Endothelial cell of umbilical vein (primary cell): Measurements from ENCODE around the gene LMO4. TPM values are rescaled to one million over a fixed set of nuclear protein-coding genes. Genes with fewer than 3 reads are reported as not detected.

Experiments used
- BruUV-seq: library from RNA; stranded (reverse); fragments of 400-500 nt; replicated peaks from 2 replicates; lab custom pipeline; 2021; lab: Mats Ljungman, UMichigan
- CTCF ChIA-PET: fragments of 300-600, 350-600 bp; sonication (Branson Sonifier 250); formaldehyde crosslinking; loops from one replicate; lab custom pipeline; 2021; ENCODE audit warnings: antibody characterized with exemption, inconsistent platforms; lab: Charles Lee
- POLR2A ChIA-PET: fragments of 300-600, 350-600 bp; sonication (Branson Sonifier 250); formaldehyde crosslinking; loops from one replicate; lab custom pipeline; 2021; ENCODE audit warnings: antibody characterized with exemption, inconsistent platforms; lab: Charles Lee
- DNase-seq: peaks from one replicate; pipeline ENCODE4 v3.0.0-alpha.2; 2011; ENCODE audit warnings: low read depth, low spot score
- FAIRE-seq: peaks from 2 replicates; lab custom pipeline; 2011; peaks lifted over from hg19 to GRCh38; lab: Jason Lieb, UNC
- H2AFZ ChIP-seq: 2 replicates; pipeline ENCODE4 v1.6.0; 2012; ENCODE audit warnings: low read depth, low read length, control low read depth, inconsistent platforms
- H3K27ac ChIP-seq: 2 replicates; pipeline ENCODE4 v1.5.1; 2011; ENCODE audit warnings: low read depth, mild to moderate bottlenecking, control low read depth, low read length, moderate library complexity; ENCODE audit not compliant: insufficient read depth
- H3K27me3 ChIP-seq, 2 experiments: 2 replicates each; pipeline versions ENCODE4 v1.6.0 to v1.6.1; 2011; ENCODE audit warnings: low read length in 2 of 2, mixed read lengths in 1 of 2; ENCODE audit not compliant: control insufficient read depth in 2 of 2, insufficient read depth in 2 of 2
- H3K36me3 ChIP-seq, 2 experiments: 2 replicates in 1 of 2; 3 replicates in 1 of 2; pipeline ENCODE4 v1.5.1; 2011; ENCODE audit warnings: low read length in 2 of 2, mild to moderate bottlenecking in 1 of 2, moderate library complexity in 1 of 2; ENCODE audit not compliant: control insufficient read depth in 2 of 2, insufficient read depth in 2 of 2; ENCODE audit errors: extremely low read depth in 1 of 2
- H3K4me1 ChIP-seq: 3 replicates; pipeline ENCODE4 v1.5.1; 2011; ENCODE audit warnings: mild to moderate bottlenecking, low read length; ENCODE audit not compliant: control insufficient read depth, insufficient read depth; ENCODE audit errors: extremely low read depth
- H3K4me2 ChIP-seq: 2 replicates; pipeline ENCODE4 v1.6.1; 2011; ENCODE audit warnings: low read length, control low read depth, mixed read lengths; ENCODE audit not compliant: insufficient read depth
- H3K4me3 ChIP-seq, 3 experiments: fragments of 200-600 bp in 1 of 3; sonication (generic), shearing (Covaris generic) in 1 of 3; replicated peaks in 1 of 3; 2 replicates each; pipeline ENCODE4 v1.5.1; 2011 to 2016; ENCODE audit warnings: control low read depth in 3 of 3, low read length in 3 of 3, mild to moderate bottlenecking in 2 of 3, inconsistent platforms in 1 of 3, low read depth in 1 of 3, moderate library complexity in 1 of 3; ENCODE audit not compliant: insufficient read depth in 1 of 3
- H3K79me2 ChIP-seq: 2 replicates; pipeline ENCODE4 v1.6.0; 2012; ENCODE audit warnings: low read length, inconsistent platforms; ENCODE audit not compliant: control insufficient read depth, insufficient read depth
- H3K9ac ChIP-seq: replicated peaks from 2 replicates; pipeline ENCODE3; 2011; ENCODE audit warnings: low read length, control low read depth; ENCODE audit not compliant: insufficient read depth; ENCODE audit errors: extremely low read depth
- H3K9me1 ChIP-seq: replicated peaks from 3 replicates; pipeline ENCODE4 v1.6.0; 2011; ENCODE audit warnings: mild to moderate bottlenecking, low read length; ENCODE audit not compliant: control insufficient read depth, insufficient read depth; ENCODE audit errors: extremely low read depth
- H3K9me3 ChIP-seq: replicated peaks from 2 replicates; pipeline ENCODE4 v1.5.1; 2012; ENCODE audit warnings: low read length, inconsistent platforms; ENCODE audit not compliant: control insufficient read depth, insufficient read depth
- H4K20me1 ChIP-seq: replicated peaks from 2 replicates; pipeline ENCODE3; 2011; ENCODE audit warnings: mild to moderate bottlenecking, low read length; ENCODE audit not compliant: control insufficient read depth, insufficient read depth; ENCODE audit errors: extremely low read depth
- EZH2 ChIP-seq: IDR thresholded peaks from 2 replicates; pipeline ENCODE4 v1.6.1; 2012; ENCODE audit warnings: borderline replicate concordance, low read depth, mild to moderate bottlenecking, moderate library complexity, low read length, inconsistent platforms; ENCODE audit not compliant: severe bottlenecking
- FOS ChIP-seq: IDR thresholded peaks from 2 replicates; pipeline ENCODE4 v1.6.1; 2011; ENCODE audit warnings: mild to moderate bottlenecking, low read length, moderate library complexity, borderline replicate concordance; ENCODE audit not compliant: insufficient read depth
- GATA2 ChIP-seq: IDR thresholded peaks from 2 replicates; pipeline ENCODE4 v1.7.0; 2011; ENCODE audit warnings: low read depth, mild to moderate bottlenecking, moderate library complexity, mixed read lengths, low read length; ENCODE audit not compliant: insufficient read length, insufficient read depth
- JUN ChIP-seq: IDR thresholded peaks from 2 replicates; pipeline ENCODE4 v1.6.1; 2011; ENCODE audit warnings: borderline replicate concordance, low read depth; ENCODE audit not compliant: insufficient read length, insufficient read depth
- MAX ChIP-seq: IDR thresholded peaks from 2 replicates; pipeline ENCODE4 v1.6.1; 2011; ENCODE audit not compliant: insufficient read depth, insufficient read length
- MYC ChIP-seq: IDR thresholded peaks from one replicate; pipeline ENCODE4 v1.6.1; 2011; ENCODE audit warnings: mild to moderate bottlenecking, low read depth, low read length
- POLR2A ChIP-seq: IDR thresholded peaks from 2 replicates; pipeline ENCODE4 v1.6.1; 2012; ENCODE audit warnings: low read depth, mild to moderate bottlenecking, control low read depth, low read length
- POLR2AphosphoS5 ChIP-seq: IDR thresholded peaks from 2 replicates; pipeline ENCODE4 v1.6.1; 2012; ENCODE audit warnings: low read depth, mild to moderate bottlenecking, control low read depth, low read length, moderate library complexity; ENCODE audit not compliant: insufficient read depth
- dilution Hi-C: fragments of 300-500 bp; cut with MboI; formaldehyde crosslinking; loops from one replicate; pipeline ENCODE4 v1.15.0; 2019; ENCODE audit warnings: low sequenced_read_pairs; ENCODE audit not compliant: extremely low pct_ligation_motif_present
- intact Hi-C: fragments of 100-400 bp; cut with micrococcal nuclease; formaldehyde crosslinking; loops from one replicate; pipeline ENCODE4 v1.10.0; 2022
- polyA plus RNA-seq, 4 experiments: library from polyadenylated mRNA; depleted of rRNA in 3 of 4; stranded (reverse) in 3 of 4; unstranded in 1 of 4; fragments of >200 nt; gene quantifications; 2 replicates each; pipeline versions ENCODE4 v1.2.1 to v1.2.3, GENCODE V29; 2011 to 2012; ENCODE audit warnings: missing spikeins in 1 of 4
- total RNA-seq: library from RNA; stranded (reverse); gene quantifications from 2 replicates; pipeline ENCODE4 v1.2.3, GENCODE V29; 2021
- TF ChIP-seq, protein P1 (sequence below), 2 donors: IDR thresholded peaks; 1 replicate in 1 of 2; 2 replicates in 1 of 2; pipeline ENCODE4 v1.5.1; 2011; ENCODE audit warnings: low read length in 2 of 2, mild to moderate bottlenecking in 2 of 2, moderate library complexity in 2 of 2, control low read depth in 1 of 2, inconsistent platforms in 1 of 2, low read depth in 1 of 2; ENCODE audit not compliant: insufficient read depth in 1 of 2; ENCODE audit errors: extremely low read depth in 1 of 2

Gene LMO4
- total and polyA plus RNA-seq, 2 donors (not counting 3 experiments of a cell fraction or from before 2014, with no cell fraction given), result 24.8 to 36.6 TPM

DNA sequence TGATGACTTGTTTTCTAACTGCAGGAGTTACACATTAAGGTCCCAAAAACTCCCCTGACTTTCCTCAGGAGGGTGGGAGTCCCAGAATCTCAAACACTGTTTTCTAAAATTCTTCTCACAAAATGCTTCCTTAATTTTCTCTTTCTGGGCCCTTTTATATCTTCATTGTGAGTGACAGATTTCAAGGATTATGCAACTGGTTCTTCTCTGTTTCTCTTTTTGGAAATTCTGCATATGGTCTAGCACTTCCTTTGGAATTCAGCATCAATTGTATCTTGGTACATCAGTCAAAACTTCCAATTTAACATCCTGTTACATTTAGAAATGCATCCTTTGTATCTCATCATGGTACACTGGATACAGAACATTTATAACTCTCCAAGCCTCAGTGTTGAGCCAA, 59.7 kb downstream of the LMO4 start:
- no peak for TF ChIP-seq POLR2AphosphoS5
- no peak for TF ChIP-seq MAX
- no peak for TF ChIP-seq MYC
- no peak for TF ChIP-seq JUN
- no peak for TF ChIP-seq GATA2
- no peak for TF ChIP-seq EZH2
- TF ChIP-seq, protein P1, sequence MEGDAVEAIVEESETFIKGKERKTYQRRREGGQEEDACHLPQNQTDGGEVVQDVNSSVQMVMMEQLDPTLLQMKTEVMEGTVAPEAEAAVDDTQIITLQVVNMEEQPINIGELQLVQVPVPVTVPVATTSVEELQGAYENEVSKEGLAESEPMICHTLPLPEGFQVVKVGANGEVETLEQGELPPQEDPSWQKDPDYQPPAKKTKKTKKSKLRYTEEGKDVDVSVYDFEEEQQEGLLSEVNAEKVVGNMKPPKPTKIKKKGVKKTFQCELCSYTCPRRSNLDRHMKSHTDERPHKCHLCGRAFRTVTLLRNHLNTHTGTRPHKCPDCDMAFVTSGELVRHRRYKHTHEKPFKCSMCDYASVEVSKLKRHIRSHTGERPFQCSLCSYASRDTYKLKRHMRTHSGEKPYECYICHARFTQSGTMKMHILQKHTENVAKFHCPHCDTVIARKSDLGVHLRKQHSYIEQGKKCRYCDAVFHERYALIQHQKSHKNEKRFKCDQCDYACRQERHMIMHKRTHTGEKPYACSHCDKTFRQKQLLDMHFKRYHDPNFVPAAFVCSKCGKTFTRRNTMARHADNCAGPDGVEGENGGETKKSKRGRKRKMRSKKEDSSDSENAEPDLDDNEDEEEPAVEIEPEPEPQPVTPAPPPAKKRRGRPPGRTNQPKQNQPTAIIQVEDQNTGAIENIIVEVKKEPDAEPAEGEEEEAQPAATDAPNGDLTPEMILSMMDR (IDR thresholded peaks at IDR 0.05; ENCODE audit: extremely low read depth in 1 of 2, insufficient read depth in 1 of 2, low read depth in 1 of 2, low read length in 2 of 2), result no peak
- TF ChIP-seq FOS, result no peak
- TF ChIP-seq POLR2A, result no peak
- H3K4me1 ChIP-seq, result peaks cover 5% of the 10 kb centered on the region
- BruUV-seq, result no TSS peak
- H3K9ac ChIP-seq, result no peak overlapping the region
- H3K79me2 ChIP-seq, result no peaks in the 10 kb centered on the region
- H3K27me3 ChIP-seq, result peaks cover 0 to 2% of the 10 kb centered on the region in 2 experiments
- H4K20me1 ChIP-seq, result no peaks in the 10 kb centered on the region
- dilution Hi-C loops, result no loop called here
- ChIA-PET CTCF (no interaction called here), POLR2A (no interaction called here)
- intact Hi-C loops, result no loop called here
- DNase-seq (no peak), FAIRE-seq (no peak)
- no peaks in the 10 kb centered on the region for H3K9me3 ChIP-seq
- no peak overlapping the region for H3K4me3 ChIP-seq
- no peak overlapping the region for H3K27ac ChIP-seq
- H3K36me3 ChIP-seq, result no peaks in the 10 kb centered on the region
- H3K9me1 ChIP-seq, result no peaks in the 10 kb centered on the region
- no peak overlapping the region for H2AFZ ChIP-seq
- H3K4me2 ChIP-seq, result no peak overlapping the region
